Ishikawa (cell line): ENCODE results near the gene SYT1.

Source experiments
- EP300 ChIP-seq: IDR thresholded peaks from 2 replicates; pipeline ENCODE4 v1.6.1; 2012; ENCODE audit warnings: borderline replicate concordance
- TEAD4 ChIP-seq: IDR thresholded peaks from 2 replicates; pipeline ENCODE4 v1.6.1; 2012
- TF ChIP-seq, protein P1 (sequence below): IDR thresholded peaks from 2 replicates; pipeline ENCODE4 v1.6.1; 2012

DNA sequence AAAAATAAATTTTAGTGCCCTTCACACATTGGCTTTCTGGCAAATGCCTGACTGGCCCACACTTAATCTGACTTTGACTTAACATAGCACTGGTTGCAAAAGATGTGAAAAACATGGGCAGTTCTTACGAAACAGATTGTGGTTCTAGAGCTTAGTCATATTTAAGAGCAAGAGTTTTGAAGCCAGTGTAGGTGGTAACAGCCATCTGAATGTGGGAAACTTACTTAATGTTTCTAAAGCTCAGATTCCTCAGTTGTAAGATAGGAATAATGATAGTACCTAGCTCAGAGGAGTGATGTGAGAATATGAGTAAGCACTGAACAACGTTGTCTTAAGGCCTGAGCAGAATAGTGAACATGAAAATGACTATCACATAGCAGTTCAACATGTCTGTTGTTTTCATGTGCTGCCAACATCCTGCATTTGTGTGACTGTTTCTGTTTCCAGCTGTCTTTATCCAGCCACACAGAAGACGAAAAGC lies 262.7 kb downstream of the SYT1 start:
- TF ChIP-seq, protein P1, sequence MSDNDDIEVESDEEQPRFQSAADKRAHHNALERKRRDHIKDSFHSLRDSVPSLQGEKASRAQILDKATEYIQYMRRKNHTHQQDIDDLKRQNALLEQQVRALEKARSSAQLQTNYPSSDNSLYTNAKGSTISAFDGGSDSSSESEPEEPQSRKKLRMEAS: no peak
- TF ChIP-seq EP300: no peak
- TF ChIP-seq TEAD4: no peak
